IMR-90 (cell line): Measurements from ENCODE around the gene LPGAT1. TPM values are rescaled to one million over a fixed set of nuclear protein-coding genes. Genes with fewer than 3 reads are reported as not detected.

Experiments
- ATAC-seq: fragments of 200-7000 bp; cut with Tn5 transposase; 2 replicates; pipeline ENCODE4 v1.9.1; 2020; ENCODE audit warnings: low read depth, mild to moderate bottlenecking, moderate library complexity
- BruUV-seq: library from RNA; stranded (reverse); fragments of 400-500 nt; replicated peaks from 2 replicates; lab custom pipeline; 2021; lab: Mats Ljungman, UMichigan
- CTCF ChIA-PET: fragments of 300-600 bp; formaldehyde crosslinking; extraction: SDS; loops from one replicate; lab custom pipeline; 2021; ENCODE audit warnings: antibody characterized with exemption; lab: Yijun Ruan, JAX
- POLR2A ChIA-PET: fragments of 300-600 bp; sonication (Branson Sonifier 250); formaldehyde crosslinking; loops from one replicate; lab custom pipeline; 2022; ENCODE audit warnings: antibody characterized with exemption; ENCODE audit not compliant: unreplicated experiment; lab: Charles Lee
- DNase-seq: peaks from one replicate; pipeline ENCODE4 v3.0.0; 2013
- H2AFZ ChIP-seq: replicated peaks from 2 replicates; pipeline ENCODE3; 2013; ENCODE audit warnings: low read length, mild to moderate bottlenecking; ENCODE audit not compliant: poor library complexity
- H2AK5ac ChIP-seq: 2 replicates; pipeline ENCODE4 v1.6.1; 2013; ENCODE audit warnings: low read depth, low read length, inconsistent platforms
- H2AK9ac ChIP-seq: replicated peaks from 2 replicates; pipeline ENCODE3; 2013; ENCODE audit warnings: mild to moderate bottlenecking, low read depth, low read length, moderate library complexity; ENCODE audit not compliant: poor library complexity
- H2BK120ac ChIP-seq: 2 replicates; pipeline ENCODE4 v1.6.1; 2013; ENCODE audit warnings: low read depth, low read length, inconsistent platforms
- H2BK15ac ChIP-seq: 3 replicates; pipeline ENCODE4 v1.6.1; 2013; ENCODE audit warnings: low read depth, low read length, inconsistent platforms
- H2BK20ac ChIP-seq: 2 replicates; pipeline ENCODE4 v1.6.1; 2013; ENCODE audit warnings: low read depth, mild to moderate bottlenecking, inconsistent platforms, low read length, moderate library complexity
- H2BK5ac ChIP-seq: 2 replicates; pipeline ENCODE4 v1.6.1; 2013; ENCODE audit warnings: mild to moderate bottlenecking, low read depth, low read length, inconsistent platforms; ENCODE audit not compliant: poor library complexity, severe bottlenecking
- H3K14ac ChIP-seq: replicated peaks from 2 replicates; pipeline ENCODE4 v1.6.1; 2013; ENCODE audit warnings: low read depth, low read length, inconsistent platforms
- H3K18ac ChIP-seq: 2 replicates; pipeline ENCODE4 v1.6.1; 2013; ENCODE audit warnings: low read depth, low read length, control low read depth
- H3K23ac ChIP-seq: 2 replicates; pipeline ENCODE4 v1.6.1; 2013; ENCODE audit warnings: low read depth, low read length, inconsistent platforms
- H3K27ac ChIP-seq: 2 replicates; pipeline ENCODE4 v1.5.1; 2013; ENCODE audit warnings: mild to moderate bottlenecking, control low read depth, low read length; ENCODE audit not compliant: insufficient read depth
- H3K27me3 ChIP-seq: 2 replicates; pipeline ENCODE4 v1.6.1; 2013; ENCODE audit warnings: low read length; ENCODE audit not compliant: control insufficient read depth, insufficient read depth
- H3K36me3 ChIP-seq: 2 replicates; pipeline ENCODE4 v1.6.1; 2013; ENCODE audit warnings: low read length, mixed read lengths; ENCODE audit not compliant: control insufficient read depth, insufficient read depth
- H3K4ac ChIP-seq: 2 replicates; pipeline ENCODE4 v1.6.1; 2013; ENCODE audit warnings: low read depth, low read length, inconsistent platforms
- H3K4me1 ChIP-seq: 2 replicates; pipeline ENCODE4 v1.6.1; 2013; ENCODE audit warnings: low read length, mixed read lengths; ENCODE audit not compliant: control insufficient read depth, insufficient read depth
- H3K4me2 ChIP-seq: 2 replicates; pipeline ENCODE4 v1.6.1; 2013; ENCODE audit warnings: low read depth, mild to moderate bottlenecking, control low read depth, low read length, moderate library complexity
- H3K4me3 ChIP-seq: 2 replicates; pipeline ENCODE4 v1.5.1; 2013; ENCODE audit warnings: low read depth, mild to moderate bottlenecking, control low read depth, low read length, moderate library complexity; ENCODE audit not compliant: insufficient read depth
- H3K56ac ChIP-seq: 2 replicates; pipeline ENCODE4 v1.6.1; 2013; ENCODE audit warnings: low read length, inconsistent platforms; ENCODE audit not compliant: insufficient read depth; ENCODE audit errors: extremely low read depth
- H3K79me1 ChIP-seq, 2 experiments: 2 replicates each; pipeline ENCODE4 v1.6.1; 2013; ENCODE audit warnings: low read length in 2 of 2, inconsistent platforms in 1 of 2, low read depth in 1 of 2
- H3K9ac ChIP-seq: 2 replicates; pipeline ENCODE4 v1.6.1; 2013; ENCODE audit warnings: low read depth, low read length, control low read depth
- H3K9me1 ChIP-seq: 2 replicates; pipeline ENCODE4 v1.6.1; 2013; ENCODE audit warnings: low read length, inconsistent platforms; ENCODE audit not compliant: insufficient read depth
- H3K9me3 ChIP-seq: 2 replicates; pipeline ENCODE4 v1.6.1; 2013; ENCODE audit warnings: low read length; ENCODE audit not compliant: control insufficient read depth, insufficient read depth
- H4K20me1 ChIP-seq: 2 replicates; pipeline ENCODE4 v1.6.1; 2013; ENCODE audit warnings: low read length, inconsistent platforms; ENCODE audit not compliant: insufficient read depth
- H4K5ac ChIP-seq: 2 replicates; pipeline ENCODE4 v1.6.1; 2013; ENCODE audit warnings: mild to moderate bottlenecking, low read depth, low read length, control low read depth
- H4K8ac ChIP-seq, 2 experiments: 2 replicates each; pipeline ENCODE4 v1.6.1; 2013; ENCODE audit warnings: low read depth in 2 of 2, low read length in 2 of 2, control low read depth in 1 of 2, inconsistent platforms in 1 of 2
- H4K91ac ChIP-seq: 2 replicates; pipeline ENCODE4 v1.6.1; 2013; ENCODE audit warnings: low read depth, low read length, inconsistent platforms; ENCODE audit not compliant: insufficient read depth
- BHLHE40 ChIP-seq: fragments of 150-350 bp; IDR thresholded peaks from 2 replicates; pipeline ENCODE4 v1.6.1; 2016; ENCODE audit warnings: mild to moderate bottlenecking, low read depth, low read length
- CEBPB ChIP-seq: IDR thresholded peaks from 2 replicates; pipeline ENCODE4 v1.6.1; 2012; ENCODE audit warnings: low read depth, low read length, improper control_type of control experiment
- CHD1 ChIP-seq: IDR thresholded peaks from 2 replicates; pipeline ENCODE4 v1.6.1; 2012; ENCODE audit warnings: low read depth, low read length, improper control_type of control experiment
- CTCF ChIP-seq: conservative IDR thresholded peaks from 2 replicates; pipeline ENCODE4 v1.5.1; 2012; ENCODE audit warnings: mild to moderate bottlenecking, low read depth, low read length, improper control_type of control experiment
- FOS ChIP-seq: fragments of 150-350 bp; IDR thresholded peaks from 2 replicates; pipeline ENCODE4 v1.6.1; 2016; ENCODE audit warnings: low read depth, low read length
- MAFK ChIP-seq: IDR thresholded peaks from 2 replicates; pipeline ENCODE4 v1.6.1; 2012; ENCODE audit warnings: low read depth, low read length, improper control_type of control experiment
- MAZ ChIP-seq: IDR thresholded peaks from 2 replicates; pipeline ENCODE4 v1.6.1; 2012; ENCODE audit warnings: low read depth, mild to moderate bottlenecking, low read length, improper control_type of control experiment, moderate library complexity, borderline replicate concordance
- MXI1 ChIP-seq: IDR thresholded peaks from 2 replicates; pipeline ENCODE4 v1.6.1; 2012; ENCODE audit warnings: low read depth, mild to moderate bottlenecking, low read length, moderate library complexity, borderline replicate concordance
- NFE2L2 ChIP-seq: fragments of 150-350 bp; IDR thresholded peaks from 2 replicates; pipeline ENCODE4 v1.6.1; 2016; ENCODE audit warnings: low read depth, mild to moderate bottlenecking, low read length
- POLR2A ChIP-seq: IDR thresholded peaks from 2 replicates; pipeline ENCODE4 v1.6.1; 2012; ENCODE audit warnings: mild to moderate bottlenecking, low read depth, low read length
- RAD21 ChIP-seq: IDR thresholded peaks from 2 replicates; pipeline ENCODE4 v1.6.1; 2012; ENCODE audit warnings: low read length, improper control_type of control experiment
- RCOR1 ChIP-seq: IDR thresholded peaks from 2 replicates; pipeline ENCODE4 v1.6.1; 2012; ENCODE audit warnings: mild to moderate bottlenecking, low read length, improper control_type of control experiment; ENCODE audit not compliant: insufficient replicate concordance
- RFX5 ChIP-seq: IDR thresholded peaks from 2 replicates; pipeline ENCODE4 v1.8.0; 2012; ENCODE audit warnings: low read depth, mild to moderate bottlenecking, low read length, moderate library complexity
- SMC3 ChIP-seq: fragments of 150-350 bp; IDR thresholded peaks from 2 replicates; pipeline ENCODE4 v1.6.1; 2016; ENCODE audit warnings: low read depth, mild to moderate bottlenecking, antibody characterized with exemption, low read length, moderate library complexity
- USF2 ChIP-seq: fragments of 150-350 bp; IDR thresholded peaks from 2 replicates; pipeline ENCODE4 v1.6.1; 2017; ENCODE audit warnings: mild to moderate bottlenecking, antibody characterized with exemption, low read length, low read depth
- WGBS, 2 experiments: methylation state at CpG; one replicate each; pipeline versions ENCODE4 v1.1.5 to v1.1.7; 2013; ENCODE audit warnings: missing lambda C conversion rate in 2 of 2; ENCODE audit not compliant: insufficient read length in 1 of 2; ENCODE audit errors: extremely low coverage in 2 of 2; 5-methylcytosine and 5-hydroxymethylcytosine counted together
- dilution Hi-C: fragments of 300-500 bp; cut with HindIII; formaldehyde crosslinking; loops from one replicate; pipeline ENCODE4 v1.14.3; 2018; ENCODE audit warnings: low sequenced_read_pairs; ENCODE audit not compliant: unreplicated experiment
- in situ Hi-C: fragments of 300-500 bp; cut with MboI; formaldehyde crosslinking; loops from 3 replicates; pipeline ENCODE4 v1.14.3; 2019; ENCODE audit warnings: low sequenced_read_pairs, inconsistent platforms, mixed read lengths
- intact Hi-C: fragments of 100-400 bp; cut with micrococcal nuclease; formaldehyde crosslinking; loops from 2 replicates; pipeline ENCODE4 v1.10.0; 2022
- polyA plus RNA-seq, 3 experiments: library from polyadenylated mRNA; depleted of rRNA; stranded (reverse); fragments of >200 nt; gene quantifications; 2 replicates each; pipeline ENCODE4 v1.2.3, GENCODE V29; 2012; ENCODE audit warnings: low replicate concordance in 1 of 3
- total RNA-seq: library from RNA; depleted of rRNA; stranded (reverse); fragments of >200 nt; gene quantifications from 2 replicates; pipeline ENCODE4 v1.2.3, GENCODE V29; 2012

LPGAT1 gene
- total and polyA plus RNA-seq, 2 of the 4 experiments (the other 2 are of a cell fraction): 6.7 to 13.6 TPM

DNA sequence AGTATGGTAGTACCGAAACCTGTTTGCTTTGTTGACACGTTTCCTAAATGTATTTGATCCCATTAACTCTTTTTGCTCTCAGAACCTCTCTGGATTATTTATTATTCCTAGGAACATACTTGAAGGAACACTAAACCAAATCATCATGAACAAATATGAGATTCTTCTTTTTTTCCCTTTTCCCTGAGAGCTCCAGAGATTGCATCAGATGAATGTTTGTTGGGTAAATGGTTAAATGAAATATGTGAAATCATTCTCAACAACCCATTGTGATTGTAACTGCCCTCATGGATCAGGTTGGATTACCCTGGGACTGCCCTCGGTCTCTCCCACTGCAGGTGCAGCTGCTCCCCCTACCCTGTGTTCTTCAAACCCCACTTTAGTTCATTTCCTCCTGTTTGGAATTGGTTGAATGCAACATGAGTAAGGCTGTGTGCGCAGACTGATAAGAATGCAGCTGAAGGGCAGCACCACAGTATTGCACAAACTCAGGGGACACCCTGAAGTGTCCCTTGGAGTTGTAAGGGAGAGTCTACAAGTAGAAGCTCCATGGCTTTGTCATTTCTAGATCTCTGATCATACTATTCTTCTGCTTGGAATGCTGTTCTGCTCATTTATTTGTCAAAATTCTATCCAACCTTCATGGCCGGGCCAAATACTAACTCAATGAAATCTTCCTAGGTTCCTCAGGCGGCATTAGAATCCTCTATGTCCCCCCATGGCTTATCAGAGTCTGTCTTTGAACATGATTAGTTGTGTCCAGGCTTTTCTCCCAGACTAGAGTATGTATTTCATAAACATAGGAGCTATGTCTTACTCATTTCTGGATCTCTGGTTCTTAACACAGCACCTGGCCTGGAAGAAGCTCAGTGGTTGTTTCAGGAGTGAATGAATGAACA, 108.0 kb downstream of the LPGAT1 start:
- POLR2A ChIA-PET: no interaction called here
- no peak overlapping the region for H3K4me2 ChIP-seq
- peaks cover 2% of the 10 kb centered on the region; the same call in 1 of the 2 replicates for H3K4me1 ChIP-seq
- H3K18ac ChIP-seq: no peak overlapping the region
- no peak overlapping the region for H4K8ac ChIP-seq
- no peak overlapping the region for H3K27ac ChIP-seq
- H2AFZ ChIP-seq: no peak overlapping the region
- intact Hi-C loops (no loop called here), in situ Hi-C loops (no loop called here), dilution Hi-C loops (no loop called here)
- no peak overlapping the region for H3K4ac ChIP-seq
- H2BK120ac ChIP-seq: no peak overlapping the region
- no peak overlapping the region for H2AK5ac ChIP-seq
- H2BK5ac ChIP-seq: no peak overlapping the region
- no peak overlapping the region for H3K14ac ChIP-seq
- H4K20me1 ChIP-seq: no peaks in the 10 kb centered on the region
- H3K56ac ChIP-seq: no peak overlapping the region
- H3K23ac ChIP-seq: no peak overlapping the region
- no peak overlapping the region for H3K9ac ChIP-seq
- BruUV-seq: no TSS peak
- H3K79me1 ChIP-seq: no peaks in the 10 kb centered on the region
- ATAC-seq: peak; percentile 49; the same call in 1 of the 2 replicates
- no peaks in the 10 kb centered on the region; the same call in 1 of the 2 replicates for H3K9me1 ChIP-seq
- no peak overlapping the region for H4K5ac ChIP-seq
- no peak overlapping the region for H2BK15ac ChIP-seq
- no peak overlapping the region for H2BK20ac ChIP-seq
- H3K36me3 ChIP-seq: no peaks in the 10 kb centered on the region
- no peak for DNase-seq
- no peak overlapping the region for H4K91ac ChIP-seq
- H2AK9ac ChIP-seq: no peak overlapping the region
- peaks cover 8% of the 10 kb centered on the region for H3K27me3 ChIP-seq
- WGBS, 2 experiments: no CpG with 5 or more reads among the region's 6 CpGs
- H3K4me3 ChIP-seq: no peak overlapping the region
- CTCF ChIA-PET: interaction anchor here (0.6 to 1.8 kb wide), 2 partner anchors 24 to 1090 kb away, joined by 3 to 5 read pairs; no protein-coding TSS in a partner anchor
- no peaks in the 10 kb centered on the region for H3K9me3 ChIP-seq
- TF ChIP-seq USF2: no peak
- no peak for TF ChIP-seq POLR2A
- no peak for TF ChIP-seq CTCF
- TF ChIP-seq CHD1: no peak
- TF ChIP-seq RFX5: no peak
- no peak for TF ChIP-seq SMC3
- TF ChIP-seq FOS: no peak
- TF ChIP-seq MAZ: no peak
- TF ChIP-seq MXI1: no peak
- no peak for TF ChIP-seq CEBPB
- TF ChIP-seq NFE2L2: no peak
- TF ChIP-seq RCOR1: no peak
- no peak for TF ChIP-seq MAFK
- TF ChIP-seq BHLHE40: no peak
- TF ChIP-seq RAD21: no peak
